ENCODE measurements around the gene PPIL3. TPM values are rescaled to one million over a fixed set of nuclear protein-coding genes. Genes with fewer than 3 reads are reported as not detected.
"Not testable (repeated sequence)": the region's sequence is repeated elsewhere in the genome, so short reads cannot be mapped to it uniquely, and the experiment has no call there.

PPIL3 gene
- total RNA-seq, 1 experiment from 2014 or later = 48.3 TPM

DNA sequence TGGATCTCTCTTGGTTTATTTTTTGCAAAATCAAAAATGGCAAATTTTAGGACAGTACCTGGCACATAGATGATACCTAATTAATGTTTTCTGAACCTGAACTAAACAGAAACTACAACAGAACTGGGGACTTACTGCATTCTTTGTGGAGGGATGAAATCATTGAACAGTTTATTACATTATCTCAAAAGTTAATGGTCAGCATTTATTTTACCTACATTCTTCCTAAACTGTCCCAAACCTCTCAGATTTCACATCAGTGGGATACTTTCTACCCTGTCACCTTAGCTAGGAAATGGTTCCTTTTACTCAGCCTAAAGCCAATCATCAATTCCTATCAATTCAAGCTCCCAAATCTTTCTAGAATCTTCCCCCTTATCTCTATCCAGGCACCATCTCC is 10.6 kb upstream of the PPIL3 start:
- no peaks in the 10 kb centered on the region for H3K27me3 ChIP-seq (replicated peaks; ENCODE audit: insufficient read depth, low read depth, low read length, poor library complexity)
- no TSS peak for BruUV-seq (replicated peaks)
- intact Hi-C loops (cut with micrococcal nuclease; ENCODE audit: unreplicated experiment) = no loop called here
- H3K4me1 ChIP-seq (ENCODE audit: insufficient read depth, low read length, poor library complexity, severe bottlenecking) = no peaks in the 10 kb centered on the region
- H3K4me3 ChIP-seq (ENCODE audit: low read depth, low read length, poor library complexity, severe bottlenecking) = no peak overlapping the region
- DNase-seq (ENCODE audit: low spot score) = no peak
- H3K9me3 ChIP-seq (ENCODE audit: low read depth, low read length, poor library complexity, severe bottlenecking) = no peaks in the 10 kb centered on the region
- H3K36me3 ChIP-seq (ENCODE audit: insufficient read depth, low read length, poor library complexity, severe bottlenecking) = peaks cover 82% of the 10 kb centered on the region
- ChIA-PET POLR2A (ENCODE audit: low non-redundant PET) (interaction anchor here (0.7 kb wide), 1 partner anchor 418 kb away, joined by 5 read pairs; no protein-coding TSS in a partner anchor), CTCF (no interaction called here)
- TF ChIP-seq, protein P1, sequence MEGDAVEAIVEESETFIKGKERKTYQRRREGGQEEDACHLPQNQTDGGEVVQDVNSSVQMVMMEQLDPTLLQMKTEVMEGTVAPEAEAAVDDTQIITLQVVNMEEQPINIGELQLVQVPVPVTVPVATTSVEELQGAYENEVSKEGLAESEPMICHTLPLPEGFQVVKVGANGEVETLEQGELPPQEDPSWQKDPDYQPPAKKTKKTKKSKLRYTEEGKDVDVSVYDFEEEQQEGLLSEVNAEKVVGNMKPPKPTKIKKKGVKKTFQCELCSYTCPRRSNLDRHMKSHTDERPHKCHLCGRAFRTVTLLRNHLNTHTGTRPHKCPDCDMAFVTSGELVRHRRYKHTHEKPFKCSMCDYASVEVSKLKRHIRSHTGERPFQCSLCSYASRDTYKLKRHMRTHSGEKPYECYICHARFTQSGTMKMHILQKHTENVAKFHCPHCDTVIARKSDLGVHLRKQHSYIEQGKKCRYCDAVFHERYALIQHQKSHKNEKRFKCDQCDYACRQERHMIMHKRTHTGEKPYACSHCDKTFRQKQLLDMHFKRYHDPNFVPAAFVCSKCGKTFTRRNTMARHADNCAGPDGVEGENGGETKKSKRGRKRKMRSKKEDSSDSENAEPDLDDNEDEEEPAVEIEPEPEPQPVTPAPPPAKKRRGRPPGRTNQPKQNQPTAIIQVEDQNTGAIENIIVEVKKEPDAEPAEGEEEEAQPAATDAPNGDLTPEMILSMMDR (conservative IDR thresholded peaks at IDR 0.05; ENCODE audit: low read depth, low read length) = no peak
- TF ChIP-seq EZH2 (IDR thresholded peaks at IDR 0.05; ENCODE audit: borderline replicate concordance, low read depth, low read length, poor library complexity, severe bottlenecking) = no peak
- H3K27ac ChIP-seq (ENCODE audit: low read depth, low read length, poor library complexity, severe bottlenecking) = no peak overlapping the region

DNA sequence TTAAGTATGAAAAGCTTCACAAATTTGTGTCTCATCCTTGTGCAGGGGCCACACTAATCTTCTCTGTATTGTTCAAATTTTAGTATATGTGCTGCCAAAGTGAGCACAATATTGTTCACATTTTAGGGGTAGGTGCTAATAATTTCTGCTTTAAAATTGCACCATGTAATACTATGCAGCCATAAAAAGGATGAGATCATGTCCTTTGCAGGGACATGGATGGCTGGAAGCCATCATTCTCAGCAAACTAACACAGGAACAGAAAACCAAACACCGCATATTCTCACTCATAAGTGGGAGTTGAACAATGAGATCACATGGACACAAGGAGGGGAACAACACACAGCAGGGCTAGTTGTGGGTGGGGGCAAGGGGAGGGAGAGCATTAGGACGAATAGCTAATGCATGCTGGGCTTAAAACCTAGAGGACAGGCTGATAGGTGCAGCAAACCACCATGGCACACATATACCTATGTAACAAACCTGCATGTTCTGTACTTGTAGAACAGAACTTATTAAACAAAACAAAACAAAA is 7.1 kb downstream of the PPIL3 start:
- H3K27ac ChIP-seq (ENCODE audit: low read depth, low read length, poor library complexity, severe bottlenecking); H3K4me3 ChIP-seq (ENCODE audit: low read depth, low read length, poor library complexity, severe bottlenecking); intact Hi-C loops (cut with micrococcal nuclease; ENCODE audit: unreplicated experiment); H3K4me1 ChIP-seq (ENCODE audit: insufficient read depth, low read length, poor library complexity, severe bottlenecking); H3K9me3 ChIP-seq (ENCODE audit: low read depth, low read length, poor library complexity, severe bottlenecking); H3K27me3 ChIP-seq (replicated peaks; ENCODE audit: insufficient read depth, low read depth, low read length, poor library complexity); BruUV-seq (replicated peaks); POLR2A ChIA-PET (ENCODE audit: low non-redundant PET); DNase-seq (ENCODE audit: low spot score); CTCF ChIA-PET: not testable (repeated sequence)
- peaks cover 46% of the 10 kb centered on the region for H3K36me3 ChIP-seq (ENCODE audit: insufficient read depth, low read length, poor library complexity, severe bottlenecking)

DNA sequence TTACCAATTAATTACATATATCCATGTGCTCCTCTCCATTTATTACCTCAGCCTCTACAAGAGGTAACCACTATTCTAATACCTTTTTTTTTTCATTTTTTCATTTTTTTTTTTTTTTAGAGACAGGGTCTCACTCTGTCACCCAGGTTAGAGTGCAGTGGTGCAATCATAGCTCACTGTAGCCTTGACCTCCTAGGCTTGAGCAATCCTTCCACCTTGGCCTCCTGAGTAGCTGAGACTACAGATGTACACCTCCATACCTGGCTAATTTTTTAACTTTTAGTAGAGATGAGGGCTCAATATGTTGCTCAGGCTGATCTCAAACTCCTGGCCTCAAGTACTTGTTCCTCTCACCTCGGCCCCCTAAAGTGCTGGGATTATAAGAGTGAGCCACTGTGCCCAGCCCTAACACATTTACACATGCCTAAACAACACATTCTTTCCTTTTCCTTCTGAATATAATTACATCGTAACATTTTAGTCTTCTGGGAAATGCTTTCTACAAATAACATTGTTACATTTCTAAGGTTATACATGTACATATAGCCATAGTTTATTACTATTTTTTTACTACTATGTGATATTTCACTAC is 10.5 kb downstream of the PPIL3 start:
- POLR2A ChIA-PET (ENCODE audit: low non-redundant PET) = no interaction called here
- no peak for TF ChIP-seq EZH2 (IDR thresholded peaks at IDR 0.05; ENCODE audit: borderline replicate concordance, low read depth, low read length, poor library complexity, severe bottlenecking)
- TF ChIP-seq, protein P1 (conservative IDR thresholded peaks at IDR 0.05; ENCODE audit: low read depth, low read length) = no peak
- H3K4me1 ChIP-seq (ENCODE audit: insufficient read depth, low read length, poor library complexity, severe bottlenecking) = no peaks in the 10 kb centered on the region
- H3K27ac ChIP-seq (ENCODE audit: low read depth, low read length, poor library complexity, severe bottlenecking) = no peak overlapping the region
- no peak overlapping the region for H3K4me3 ChIP-seq (ENCODE audit: low read depth, low read length, poor library complexity, severe bottlenecking)
- intact Hi-C loops (cut with micrococcal nuclease; ENCODE audit: unreplicated experiment) = no loop called here
- no TSS peak for BruUV-seq (replicated peaks)
- H3K27me3 ChIP-seq (replicated peaks; ENCODE audit: insufficient read depth, low read depth, low read length, poor library complexity) = no peaks in the 10 kb centered on the region
- DNase-seq (ENCODE audit: low spot score) = no peak
- peaks cover 40% of the 10 kb centered on the region for H3K36me3 ChIP-seq (ENCODE audit: insufficient read depth, low read length, poor library complexity, severe bottlenecking)
- CTCF ChIA-PET = no interaction called here
- no peaks in the 10 kb centered on the region for H3K9me3 ChIP-seq (ENCODE audit: low read depth, low read length, poor library complexity, severe bottlenecking)

DNA sequence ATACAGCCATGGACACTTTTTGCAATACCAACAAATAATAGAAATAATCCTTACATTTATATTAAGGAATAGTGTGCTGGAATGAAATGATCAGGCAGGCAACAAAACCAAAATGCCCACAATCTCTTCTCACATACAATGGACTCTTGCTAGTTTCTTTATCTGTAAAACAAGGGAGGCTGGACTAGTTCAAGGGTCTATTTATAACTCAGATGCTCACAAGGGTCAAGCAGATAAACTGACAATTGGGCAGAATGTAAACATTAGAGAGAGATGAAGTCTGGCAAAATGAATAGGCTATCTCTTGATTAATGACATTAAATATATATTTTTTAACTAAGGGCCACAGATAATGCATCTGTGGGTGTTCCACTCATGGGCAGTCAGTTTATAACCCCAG is 11.4 kb downstream of the PPIL3 start:
- ChIA-PET POLR2A (ENCODE audit: low non-redundant PET) (no interaction called here), CTCF (no interaction called here)
- intact Hi-C loops (cut with micrococcal nuclease; ENCODE audit: unreplicated experiment) = no loop called here
- Histone ChIP-seq H3K9me3 (ENCODE audit: low read depth, low read length, poor library complexity, severe bottlenecking) (no peaks in the 10 kb centered on the region), H3K36me3 (ENCODE audit: insufficient read depth, low read length, poor library complexity, severe bottlenecking) (peaks cover 42% of the 10 kb centered on the region), H3K4me1 (ENCODE audit: insufficient read depth, low read length, poor library complexity, severe bottlenecking) (no peaks in the 10 kb centered on the region), H3K27ac (ENCODE audit: low read depth, low read length, poor library complexity, severe bottlenecking) (no peak overlapping the region), H3K27me3 (replicated peaks; ENCODE audit: insufficient read depth, low read depth, low read length, poor library complexity) (no peaks in the 10 kb centered on the region), H3K4me3 (ENCODE audit: low read depth, low read length, poor library complexity, severe bottlenecking) (no peak overlapping the region)
- no peak for DNase-seq (ENCODE audit: low spot score)
- no peak for TF ChIP-seq EZH2 (IDR thresholded peaks at IDR 0.05; ENCODE audit: borderline replicate concordance, low read depth, low read length, poor library complexity, severe bottlenecking)
- TF ChIP-seq, protein P1 (conservative IDR thresholded peaks at IDR 0.05; ENCODE audit: low read depth, low read length) = no peak
- BruUV-seq (replicated peaks) = no TSS peak

Data from A673 (cell line).